GM12878 (cell line): ENCODE results near the gene DMAC1. TPM values are rescaled to one million over a fixed set of nuclear protein-coding genes. Genes with fewer than 3 reads are reported as not detected.

Experiments used
- ATAC-seq: fragments of 200-7000 bp; cut with Tn5 transposase; 3 replicates; pipeline ENCODE4 v1.9.1; 2020; ENCODE audit warnings: mild to moderate bottlenecking, moderate library complexity
- BruUV-seq: library from RNA; stranded (reverse); fragments of 400-500 nt; replicated peaks from 2 replicates; lab custom pipeline; 2021; lab: Mats Ljungman, UMichigan
- CTCF ChIA-PET: fragments of 300-600 bp; sonication (Branson Sonifier 250); formaldehyde crosslinking; extraction: SDS; loops from one replicate; lab custom pipeline; 2021; ENCODE audit warnings: inconsistent platforms; lab: Yijun Ruan, JAX
- POLR2A ChIA-PET: fragments of 350-600 bp; formaldehyde crosslinking; extraction: SDS; loops from one replicate; lab custom pipeline; 2021; ENCODE audit warnings: inconsistent platforms; lab: Charles Lee
- RAD21 ChIA-PET: fragments of 300-600 bp; sonication (Branson Sonifier 250); formaldehyde crosslinking; loops from one replicate; lab custom pipeline; 2023; ENCODE audit warnings: antibody characterized with exemption; ENCODE audit not compliant: unreplicated experiment; lab: Charles Lee
- SMC1A ChIA-PET: fragments of 300-600 bp; sonication (Branson Sonifier 250); formaldehyde crosslinking; loops from one replicate; lab custom pipeline; 2023; ENCODE audit not compliant: unreplicated experiment, uncharacterized antibody; lab: Charles Lee
- DNase-seq: peaks from one replicate; pipeline ENCODE4 v3.0.0-alpha.2; 2011; ENCODE audit warnings: low read depth, low spot score
- FAIRE-seq: peaks from 3 replicates; lab custom pipeline; 2011; peaks lifted over from hg19 to GRCh38; lab: Jason Lieb, UNC
- H2AFZ ChIP-seq: 2 replicates; pipeline ENCODE4 v1.6.0; 2011; ENCODE audit warnings: low read depth, low read length, control low read depth; ENCODE audit not compliant: control insufficient read depth
- H3K27ac ChIP-seq: 2 replicates; pipeline ENCODE4 v1.5.1; 2011; ENCODE audit warnings: control low read depth; ENCODE audit not compliant: control insufficient read depth, insufficient read depth
- H3K27me3 ChIP-seq, 2 experiments: replicated peaks in 1 of 2; 2 replicates each; pipeline versions ENCODE4 v1.6.0 to v1.6.1; 2011; ENCODE audit warnings: low read length in 1 of 2; ENCODE audit not compliant: control insufficient read depth in 2 of 2, insufficient read depth in 2 of 2
- H3K36me3 ChIP-seq, 2 experiments: 2 replicates each; pipeline ENCODE4 v1.5.1; 2011; ENCODE audit warnings: low read length in 1 of 2; ENCODE audit not compliant: control insufficient read depth in 2 of 2, insufficient read depth in 2 of 2
- H3K4me1 ChIP-seq: 2 replicates; pipeline ENCODE4 v1.6.1; 2011; ENCODE audit warnings: mild to moderate bottlenecking, low read length, moderate library complexity, mixed read lengths; ENCODE audit not compliant: control insufficient read depth, insufficient read depth
- H3K4me2 ChIP-seq: 2 replicates; pipeline ENCODE4 v1.6.0; 2011; ENCODE audit warnings: control low read depth; ENCODE audit not compliant: control insufficient read depth, insufficient read depth
- H3K4me3 ChIP-seq: fragments of 200-600 bp; sonication (generic); 2 replicates; pipeline ENCODE4 v1.5.1; 2016
- H3K79me2 ChIP-seq: 2 replicates; pipeline ENCODE4 v1.6.0; 2011; ENCODE audit warnings: low read length; ENCODE audit not compliant: control insufficient read depth, insufficient read depth
- H3K9ac ChIP-seq: 2 replicates; pipeline ENCODE4 v1.8.0; 2011; ENCODE audit warnings: low read length, control low read depth, mixed read lengths; ENCODE audit not compliant: control insufficient read depth, insufficient read depth
- H3K9me3 ChIP-seq: replicated peaks from 3 replicates; pipeline ENCODE4 v1.5.1; 2011; ENCODE audit warnings: mild to moderate bottlenecking, low read length; ENCODE audit not compliant: control insufficient read depth, insufficient read depth
- H4K20me1 ChIP-seq: 2 replicates; pipeline ENCODE4 v1.6.0; 2011; ENCODE audit not compliant: control insufficient read depth, insufficient read depth
- BCL11A ChIP-seq: IDR thresholded peaks from 2 replicates; pipeline ENCODE4 v1.6.1; 2011; ENCODE audit warnings: low read depth, low read length
- CREB1 ChIP-seq: IDR thresholded peaks from 2 replicates; pipeline ENCODE4 v1.6.1; 2012; ENCODE audit warnings: low read depth, mild to moderate bottlenecking, inconsistent platforms
- DPF2 ChIP-seq: fragments of 450-650 bp; IDR thresholded peaks from 2 replicates; pipeline ENCODE4 v1.6.1; 2017; ENCODE audit warnings: mild to moderate bottlenecking
- FOS ChIP-seq: IDR thresholded peaks from 3 replicates; pipeline ENCODE4 v1.6.1; 2011; ENCODE audit warnings: borderline replicate concordance; ENCODE audit not compliant: insufficient read length; ENCODE audit errors: extremely low read depth
- IKZF2 ChIP-seq, 2 experiments: fragments of 450-650 bp; IDR thresholded peaks; 2 replicates each; pipeline ENCODE4 v1.6.1; 2017; ENCODE audit warnings: mild to moderate bottlenecking in 2 of 2, moderate library complexity in 2 of 2
- PAX5 ChIP-seq: IDR thresholded peaks from 2 replicates; pipeline ENCODE4 v1.6.1; 2011; ENCODE audit warnings: low read depth, low read length, borderline replicate concordance
- TARDBP ChIP-seq: IDR thresholded peaks from 2 replicates; pipeline ENCODE4 v1.6.1; 2016; ENCODE audit warnings: borderline replicate concordance
- ZNF384 ChIP-seq: IDR thresholded peaks from 2 replicates; pipeline ENCODE4 v1.6.1; 2012; ENCODE audit warnings: low read depth, mild to moderate bottlenecking, low read length, improper control_type of control experiment, borderline replicate concordance
- whole genome bisulfite sequencing: methylation state at CpG from one replicate; pipeline ENCODE4 v1.1.6; 2016; ENCODE audit warnings: low lambda C conversion rate; ENCODE audit not compliant: insufficient replicate concordance, insufficient coverage; ENCODE audit errors: missing lambda C conversion rate; 5-methylcytosine and 5-hydroxymethylcytosine counted together
- in situ Hi-C: fragments of 300-500 bp; cut with MboI; formaldehyde crosslinking; loops from 9 replicates; pipeline ENCODE4 v1.14.3; 2018; ENCODE audit warnings: mixed read lengths
- intact Hi-C: fragments of 100-400 bp; cut with micrococcal nuclease; formaldehyde crosslinking; loops from one replicate; pipeline ENCODE4 v1.14.2; 2022; ENCODE audit not compliant: unreplicated experiment
- polyA plus RNA-seq, 11 experiments: library from polyadenylated mRNA; depleted of rRNA in 4 of 11; unstranded in 6 of 11; stranded (reverse) in 5 of 11; fragments of >200 nt; fragmentation: Nextera tagmentation in 4 of 11; fragmentation: Illumina TruSeq in 1 of 11; extraction: Ambion mirVana in 4 of 11; extraction: Trizol in 1 of 11; gene quantifications; 1 replicate in 1 of 11; 2 replicates in 10 of 11; pipeline versions ENCODE4 v1.2.1 to v1.2.3, GENCODE V29; 2011 to 2016; ENCODE audit warnings: inconsistent platforms in 2 of 11, missing spikeins in 2 of 11, low read depth in 1 of 11
- total RNA-seq, 4 experiments: library from RNA; depleted of rRNA in 3 of 4; stranded (reverse); fragments of >200 nt in 3 of 4; fragmentation: Illumina TruSeq in 1 of 4; extraction: Trizol in 1 of 4; gene quantifications; 2 replicates each; pipeline versions ENCODE4 v1.2.1 to v1.2.3, GENCODE V29; 2013 to 2021
- TF ChIP-seq, protein P1 (sequence below): fragments of 450-650 bp; IDR thresholded peaks from 2 replicates; pipeline ENCODE4 v1.6.1; 2016; ENCODE audit warnings: mild to moderate bottlenecking, moderate library complexity, borderline replicate concordance

Gene DMAC1
- total and polyA plus RNA-seq, 10 of the 15 experiments (the other 5 are each of a cell fraction or from before 2014, with no cell fraction given), result 16.0 to 123 (median 44.5) TPM

DNA sequence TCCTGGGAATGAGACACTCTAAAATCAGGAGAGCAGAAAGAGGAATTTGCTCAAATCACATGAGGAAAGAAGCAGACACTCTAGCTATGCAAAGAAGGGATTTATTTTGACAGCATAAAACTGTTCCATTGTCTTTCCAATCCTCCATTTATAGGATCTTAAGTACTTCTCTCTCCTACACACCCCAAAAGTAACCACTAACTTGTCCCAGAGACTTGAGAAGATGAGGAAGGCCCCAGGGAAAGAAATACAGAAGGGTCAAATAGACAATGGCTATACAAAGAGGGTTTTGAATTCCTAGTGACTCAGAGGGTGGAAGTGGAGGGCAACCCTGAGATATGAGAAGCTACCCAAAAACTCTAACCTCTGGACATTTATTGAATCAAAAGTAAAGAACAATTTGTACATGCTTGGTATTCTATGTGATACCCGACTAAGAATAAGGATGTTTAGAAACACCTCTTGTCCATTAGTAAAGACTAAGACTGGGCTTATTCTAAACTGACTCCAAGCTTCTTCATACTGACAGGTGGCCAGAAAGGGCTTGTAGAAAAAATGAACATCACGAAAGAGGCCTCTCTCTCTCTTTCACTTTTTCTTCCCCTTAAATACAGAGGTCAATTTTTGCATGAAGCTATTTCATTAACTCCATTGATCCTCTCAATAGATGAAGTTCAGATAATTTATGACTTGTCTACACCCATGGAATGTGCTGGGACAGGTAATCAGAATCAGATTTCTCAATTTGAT lies 20.6 kb downstream of the DMAC1 start (continued):
- TF ChIP-seq, protein P1, sequence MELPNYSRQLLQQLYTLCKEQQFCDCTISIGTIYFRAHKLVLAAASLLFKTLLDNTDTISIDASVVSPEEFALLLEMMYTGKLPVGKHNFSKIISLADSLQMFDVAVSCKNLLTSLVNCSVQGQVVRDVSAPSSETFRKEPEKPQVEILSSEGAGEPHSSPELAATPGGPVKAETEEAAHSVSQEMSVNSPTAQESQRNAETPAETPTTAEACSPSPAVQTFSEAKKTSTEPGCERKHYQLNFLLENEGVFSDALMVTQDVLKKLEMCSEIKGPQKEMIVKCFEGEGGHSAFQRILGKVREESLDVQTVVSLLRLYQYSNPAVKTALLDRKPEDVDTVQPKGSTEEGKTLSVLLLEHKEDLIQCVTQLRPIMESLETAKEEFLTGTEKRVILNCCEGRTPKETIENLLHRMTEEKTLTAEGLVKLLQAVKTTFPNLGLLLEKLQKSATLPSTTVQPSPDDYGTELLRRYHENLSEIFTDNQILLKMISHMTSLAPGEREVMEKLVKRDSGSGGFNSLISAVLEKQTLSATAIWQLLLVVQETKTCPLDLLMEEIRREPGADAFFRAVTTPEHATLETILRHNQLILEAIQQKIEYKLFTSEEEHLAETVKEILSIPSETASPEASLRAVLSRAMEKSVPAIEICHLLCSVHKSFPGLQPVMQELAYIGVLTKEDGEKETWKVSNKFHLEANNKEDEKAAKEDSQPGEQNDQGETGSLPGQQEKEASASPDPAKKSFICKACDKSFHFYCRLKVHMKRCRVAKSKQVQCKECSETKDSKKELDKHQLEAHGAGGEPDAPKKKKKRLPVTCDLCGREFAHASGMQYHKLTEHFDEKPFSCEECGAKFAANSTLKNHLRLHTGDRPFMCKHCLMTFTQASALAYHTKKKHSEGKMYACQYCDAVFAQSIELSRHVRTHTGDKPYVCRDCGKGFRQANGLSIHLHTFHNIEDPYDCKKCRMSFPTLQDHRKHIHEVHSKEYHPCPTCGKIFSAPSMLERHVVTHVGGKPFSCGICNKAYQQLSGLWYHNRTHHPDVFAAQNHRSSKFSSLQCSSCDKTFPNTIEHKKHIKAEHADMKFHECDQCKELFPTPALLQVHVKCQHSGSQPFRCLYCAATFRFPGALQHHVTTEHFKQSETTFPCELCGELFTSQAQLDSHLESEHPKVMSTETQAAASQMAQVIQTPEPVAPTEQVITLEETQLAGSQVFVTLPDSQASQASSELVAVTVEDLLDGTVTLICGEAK, result no peak
- TF ChIP-seq PAX5, result no peak
- TF ChIP-seq, all 136 proteins: peak for 0

DNA sequence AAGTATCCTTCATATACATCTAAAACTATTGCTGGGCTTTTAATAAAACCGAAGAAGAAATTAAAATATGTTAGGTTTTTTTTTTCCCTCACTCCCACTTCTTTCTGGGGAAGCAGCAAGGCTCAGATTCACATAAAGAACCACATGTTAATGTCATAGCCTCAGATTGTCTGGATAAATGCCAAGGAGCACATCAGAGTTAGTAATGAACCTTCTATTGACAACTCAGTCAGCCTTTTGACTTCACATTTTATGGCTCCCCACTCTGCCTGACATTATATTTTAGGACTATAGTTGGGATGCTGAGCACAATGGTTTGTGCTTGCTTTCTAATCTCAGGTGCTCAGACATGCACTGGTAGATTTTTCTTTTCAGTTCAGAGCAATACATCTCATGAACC lies 21.8 kb downstream of the DMAC1 start:
- SMC1A ChIA-PET, result no interaction called here

More for the DNA sequence above, 21.8 kb downstream of the DMAC1 start:
- no peak overlapping the region for H3K9ac ChIP-seq
- H3K4me1 ChIP-seq, result no peaks in the 10 kb centered on the region
- no peak overlapping the region for H3K27ac ChIP-seq
- in situ Hi-C loops, result loop anchor here (25.0 kb wide), 3 partner anchors 490 to 1890 kb away; partner anchors contain the start of gene MLANA
- POLR2A ChIA-PET, result interaction anchor here (0.6 to 0.9 kb wide), 2 partner anchors 14 to 144 kb away, joined by 3 to 4 read pairs; no protein-coding TSS in a partner anchor
- no peaks in the 10 kb centered on the region for H4K20me1 ChIP-seq
- no peaks in the 10 kb centered on the region for H3K9me3 ChIP-seq
- CTCF ChIA-PET, result interaction anchor here (0.7 kb wide), 1 partner anchor 20 kb away, joined by 4 read pairs; no protein-coding TSS in a partner anchor
- TF ChIP-seq FOS (no peak), CREB1 (no peak), TARDBP (no peak), ZNF384 (no peak), BCL11A (no peak), DPF2 (no peak), IKZF2 (IDR thresholded peaks at IDR 0.05) (no peak)
- FAIRE-seq (no peak), ATAC-seq (no peak), DNase-seq (no peak)
- no peak overlapping the region for H2AFZ ChIP-seq
- H3K79me2 ChIP-seq, result no peaks in the 10 kb centered on the region
- H3K36me3 ChIP-seq, result no peaks in the 10 kb centered on the region
- no peak overlapping the region for H3K4me2 ChIP-seq
- no peaks in the 10 kb centered on the region for H3K27me3 ChIP-seq
- intact Hi-C loops, result no loop called here
- BruUV-seq, result no TSS peak
- RAD21 ChIA-PET, result no interaction called here
- no peak overlapping the region for H3K4me3 ChIP-seq
- WGBS, result 0% methylated on average over 1 of the region's 1 CpG
